ENCODE results near the gene PWWP2A.
"Not testable (repeated sequence)": the region's sequence is repeated elsewhere in the genome, so short reads cannot be mapped to it uniquely, and the experiment has no call there.

Gene PWWP2A, protein sequence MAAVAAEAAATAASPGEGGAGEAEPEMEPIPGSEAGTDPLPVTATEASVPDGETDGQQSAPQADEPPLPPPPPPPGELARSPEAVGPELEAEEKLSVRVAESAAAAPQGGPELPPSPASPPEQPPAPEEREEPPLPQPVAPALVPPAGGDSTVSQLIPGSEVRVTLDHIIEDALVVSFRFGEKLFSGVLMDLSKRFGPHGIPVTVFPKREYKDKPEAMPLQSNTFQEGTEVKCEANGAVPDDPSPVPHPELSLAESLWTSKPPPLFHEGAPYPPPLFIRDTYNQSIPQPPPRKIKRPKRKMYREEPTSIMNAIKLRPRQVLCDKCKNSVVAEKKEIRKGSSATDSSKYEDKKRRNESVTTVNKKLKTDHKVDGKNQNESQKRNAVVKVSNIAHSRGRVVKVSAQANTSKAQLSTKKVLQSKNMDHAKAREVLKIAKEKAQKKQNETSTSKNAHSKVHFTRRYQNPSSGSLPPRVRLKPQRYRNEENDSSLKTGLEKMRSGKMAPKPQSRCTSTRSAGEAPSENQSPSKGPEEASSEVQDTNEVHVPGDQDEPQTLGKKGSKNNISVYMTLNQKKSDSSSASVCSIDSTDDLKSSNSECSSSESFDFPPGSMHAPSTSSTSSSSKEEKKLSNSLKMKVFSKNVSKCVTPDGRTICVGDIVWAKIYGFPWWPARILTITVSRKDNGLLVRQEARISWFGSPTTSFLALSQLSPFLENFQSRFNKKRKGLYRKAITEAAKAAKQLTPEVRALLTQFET

DNA sequence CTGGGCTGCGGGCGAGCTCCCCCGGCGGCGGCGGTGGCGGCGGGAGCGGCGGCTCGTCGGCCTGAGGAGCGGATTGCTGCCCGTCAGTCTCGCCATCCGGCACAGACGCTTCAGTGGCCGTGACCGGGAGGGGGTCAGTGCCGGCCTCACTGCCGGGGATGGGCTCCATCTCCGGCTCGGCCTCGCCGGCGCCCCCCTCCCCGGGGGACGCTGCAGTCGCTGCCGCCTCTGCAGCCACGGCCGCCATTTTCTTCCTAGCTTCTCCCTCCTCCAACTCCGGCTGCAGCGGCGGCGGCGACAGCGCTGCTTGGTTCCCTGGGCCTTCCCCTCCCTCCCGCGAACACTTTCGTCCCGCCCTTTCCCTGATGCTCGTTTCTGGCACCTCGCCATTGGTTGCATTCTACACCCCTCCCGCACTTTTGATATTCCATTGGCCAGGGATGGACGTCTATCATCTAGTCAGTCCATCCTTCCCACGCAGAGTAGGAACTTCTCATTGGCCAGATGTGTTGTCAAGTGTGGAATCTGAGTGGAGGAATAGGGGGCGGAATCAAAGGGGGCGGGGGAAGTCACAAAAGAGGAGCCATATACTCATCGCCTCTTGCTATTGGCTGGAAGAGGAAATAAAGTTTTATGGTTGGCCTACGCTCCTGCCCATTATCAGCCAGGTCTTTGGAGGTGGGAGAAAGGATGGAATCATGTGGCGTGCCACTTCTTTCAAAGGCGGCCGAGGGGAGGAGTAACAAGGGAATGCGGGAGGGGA is at the start of gene PWWP2A:
PWWP2A (minus strand) TSS at position 309 of the 763 bp plus-strand sequence; CDS start at position 247, 62 bp downstream.
- peak; percentile 100 for DNase-seq

DNA sequence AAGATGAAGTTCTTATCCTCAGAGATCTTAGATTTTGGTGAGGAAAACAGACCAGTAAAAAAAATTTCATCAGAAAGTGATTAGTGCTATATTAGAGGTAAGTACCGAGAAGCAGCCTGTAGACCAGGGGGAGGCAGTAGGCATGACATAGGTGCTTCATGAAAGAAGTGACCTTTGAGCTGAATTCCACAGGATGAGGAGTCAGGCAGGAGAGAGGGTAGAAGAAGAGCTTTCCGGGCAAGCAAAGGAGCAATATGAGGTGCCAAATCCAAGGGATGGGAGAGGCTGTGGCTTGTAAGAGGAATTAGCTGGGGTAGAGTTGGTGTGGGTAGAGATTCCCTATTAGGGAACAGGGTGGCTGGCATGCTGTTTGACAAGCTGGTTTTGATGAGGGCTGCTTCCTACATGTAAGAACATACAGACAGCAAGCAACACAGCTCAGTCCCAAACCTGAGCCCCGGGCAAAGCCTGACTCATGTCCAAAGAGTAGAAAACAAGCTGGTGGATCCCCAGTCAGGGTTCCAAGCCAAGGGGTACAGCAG is 48.4 kb upstream of the PWWP2A start:
- no peak for DNase-seq

DNA sequence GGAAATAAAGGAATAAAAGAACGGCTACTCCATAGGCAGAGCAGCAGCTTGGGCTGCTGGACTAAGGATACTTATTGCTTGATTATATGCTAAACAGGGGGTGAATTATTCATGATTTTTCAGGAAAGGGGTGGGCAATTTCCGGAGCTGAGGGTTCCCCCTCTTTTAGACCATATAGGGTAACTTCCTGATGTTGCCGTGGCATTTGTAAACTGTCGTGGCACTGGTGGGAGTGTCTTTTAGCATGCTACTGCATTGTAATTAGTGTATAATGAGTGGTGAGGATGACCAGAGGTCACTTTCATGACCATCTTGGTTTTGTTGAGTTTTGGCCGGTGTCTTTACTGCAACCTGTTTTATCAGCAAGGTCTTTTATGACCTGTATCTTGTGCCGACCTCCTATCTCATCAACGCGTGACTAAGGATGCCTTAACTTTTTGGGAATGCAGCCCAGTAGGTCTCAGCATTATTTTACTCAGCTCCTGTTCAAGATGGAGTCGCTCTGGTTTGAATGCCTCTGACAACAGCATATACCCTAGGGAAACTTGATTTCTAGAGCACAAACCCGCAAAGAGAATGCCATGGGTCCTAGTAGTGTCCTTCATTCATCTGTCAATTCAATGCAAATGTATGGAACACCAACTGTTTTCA is 47.8 kb upstream of the PWWP2A start:
- DNase-seq = no peak

DNA sequence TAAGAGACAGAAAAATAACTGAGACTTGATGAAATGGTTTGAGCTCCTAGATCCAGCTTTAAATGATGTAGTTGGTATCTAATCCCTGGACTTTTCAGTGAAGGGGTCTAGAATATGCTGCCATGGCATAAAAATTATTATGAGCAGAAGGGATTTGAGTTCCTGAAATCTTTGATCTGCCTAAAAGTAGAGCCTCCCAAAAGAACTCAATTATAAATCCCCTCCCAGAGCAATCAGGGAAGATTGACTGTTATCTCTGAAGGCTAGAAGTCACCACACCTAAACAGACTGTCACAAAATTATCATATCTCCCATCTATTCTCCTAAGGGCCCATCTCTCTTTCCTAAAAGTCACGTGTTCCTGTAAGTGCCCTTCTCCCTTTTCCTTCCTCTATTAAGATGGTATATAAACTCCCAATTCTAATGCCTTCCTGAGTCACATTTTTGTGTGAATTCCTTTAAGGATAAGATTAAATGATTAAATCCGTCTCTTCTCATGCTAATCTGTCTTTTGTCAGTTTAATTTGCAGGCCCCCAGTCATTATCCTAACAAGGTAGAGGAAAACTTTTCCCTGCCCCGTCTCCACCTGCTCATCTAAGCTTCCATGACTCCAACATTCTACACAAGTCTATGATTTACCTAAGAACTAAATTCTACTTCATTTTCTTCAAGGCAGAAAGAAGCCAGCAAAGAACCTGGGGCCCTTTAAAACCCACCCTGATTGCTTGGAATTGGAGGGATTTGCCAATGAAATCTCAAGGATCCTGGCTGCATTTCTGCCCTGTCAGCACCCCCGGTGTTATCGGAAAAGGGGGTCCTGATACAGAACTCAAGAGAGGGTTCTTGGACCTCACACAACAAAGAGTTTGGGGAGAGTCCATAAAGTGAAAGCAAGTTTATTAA is 47.1 kb upstream of the PWWP2A start:
- DNase-seq = peak; percentile 7

DNA sequence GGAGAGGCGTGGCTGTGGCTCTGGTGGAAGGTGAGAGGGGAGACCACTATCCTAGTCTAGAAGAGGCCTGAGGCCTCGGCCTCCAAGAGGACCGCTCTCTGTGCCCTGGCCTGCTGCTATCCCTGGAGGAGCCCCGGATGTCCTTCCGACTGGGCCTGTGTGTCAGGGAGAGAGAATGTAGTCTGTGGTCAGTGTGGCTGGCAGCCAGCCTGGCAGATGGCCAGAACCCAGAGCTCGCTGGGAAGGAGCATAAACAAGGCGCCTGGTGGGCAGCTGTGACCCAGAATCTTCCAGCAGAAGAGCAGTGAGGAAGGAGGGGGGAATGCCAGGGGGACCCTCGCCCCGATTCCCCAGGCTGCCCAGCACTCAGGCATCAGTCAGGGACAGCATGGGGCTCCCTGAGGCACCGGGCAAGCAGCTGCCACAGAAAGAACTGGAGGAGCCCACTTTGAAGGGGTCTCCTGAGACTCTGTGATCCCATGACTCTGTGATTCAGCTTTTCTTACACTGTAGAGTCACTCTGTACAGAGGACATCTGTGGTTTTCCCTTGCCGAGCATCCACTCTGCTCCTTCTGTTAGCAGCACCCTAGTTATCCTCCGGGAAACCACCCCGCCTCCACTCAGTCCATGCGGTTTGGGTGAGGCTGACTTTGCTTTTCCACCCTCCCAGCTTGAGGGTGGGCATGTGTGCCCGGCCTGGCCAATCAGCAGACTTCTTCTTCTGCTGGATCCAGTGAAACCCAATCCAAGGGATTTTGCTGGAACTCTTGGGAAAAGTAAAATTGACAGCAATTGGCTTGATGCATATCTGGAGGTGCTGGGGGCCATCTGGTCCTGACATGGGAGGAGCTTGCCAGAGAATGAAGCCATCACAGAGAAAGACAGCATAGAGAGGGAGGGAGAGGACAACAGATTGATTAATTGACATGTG is 46.2 kb upstream of the PWWP2A start:
- DNase-seq = peak; percentile 99

DNA sequence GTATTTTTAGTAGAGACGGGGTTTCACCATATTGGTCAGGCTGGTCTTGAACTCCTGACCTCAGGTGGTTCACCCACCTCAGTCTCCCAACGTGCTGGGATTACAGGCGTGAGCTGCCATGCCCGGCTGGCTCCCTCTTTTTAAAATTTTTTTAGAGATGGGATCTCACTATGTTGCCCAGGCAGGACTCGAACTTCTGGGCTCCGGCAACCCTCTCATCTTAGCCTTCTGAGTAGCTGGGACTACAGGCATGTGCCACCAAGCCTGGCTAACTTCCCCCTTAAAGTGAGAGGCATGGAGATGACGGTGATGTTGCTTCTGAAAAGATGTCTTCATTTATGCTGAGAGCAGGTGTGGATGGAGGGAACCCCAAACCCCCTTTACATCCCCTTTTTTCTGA is 43.7 kb upstream of the PWWP2A start:
- no peak for DNase-seq

DNA sequence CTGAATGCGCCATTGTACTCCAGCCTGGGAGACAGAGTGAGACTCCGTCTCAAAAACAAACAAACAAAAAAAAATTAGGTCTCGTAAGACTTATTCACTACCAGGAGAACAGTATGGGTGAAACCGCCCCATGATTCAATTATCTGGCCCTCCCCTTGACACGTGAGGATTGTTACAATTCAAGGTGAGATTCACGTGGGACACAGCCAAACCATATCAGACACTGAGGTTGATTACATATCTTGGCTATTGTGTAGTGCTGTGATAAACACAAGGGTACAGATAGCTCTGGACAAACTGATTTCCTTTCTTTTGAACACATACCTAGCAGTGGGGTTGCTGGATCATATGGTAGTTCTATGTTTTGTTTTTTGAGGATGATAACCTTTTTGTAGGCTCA is 42.4 kb upstream of the PWWP2A start:
- DNase-seq = no peak

DNA sequence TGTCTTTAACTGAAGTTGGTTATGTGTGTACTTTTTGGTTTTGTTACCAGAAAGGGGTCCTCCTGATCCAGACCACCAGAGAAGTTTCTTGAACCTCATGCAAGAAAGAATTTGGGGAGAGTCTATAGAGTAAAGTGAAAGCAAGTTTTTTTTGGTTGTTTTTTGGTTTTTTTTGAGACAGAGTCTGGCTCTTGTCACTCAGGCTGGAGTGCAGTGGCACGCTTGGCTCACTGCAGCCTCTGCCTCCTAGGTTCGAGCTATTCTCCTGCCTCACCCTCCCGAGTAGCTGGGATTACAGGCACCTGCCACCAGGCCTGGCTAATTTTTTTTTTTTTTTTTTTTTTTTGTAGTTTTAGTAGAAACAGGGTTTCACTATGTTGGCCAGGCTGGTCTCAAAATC is 41.6 kb upstream of the PWWP2A start:
- not testable (repeated sequence) for DNase-seq

DNA sequence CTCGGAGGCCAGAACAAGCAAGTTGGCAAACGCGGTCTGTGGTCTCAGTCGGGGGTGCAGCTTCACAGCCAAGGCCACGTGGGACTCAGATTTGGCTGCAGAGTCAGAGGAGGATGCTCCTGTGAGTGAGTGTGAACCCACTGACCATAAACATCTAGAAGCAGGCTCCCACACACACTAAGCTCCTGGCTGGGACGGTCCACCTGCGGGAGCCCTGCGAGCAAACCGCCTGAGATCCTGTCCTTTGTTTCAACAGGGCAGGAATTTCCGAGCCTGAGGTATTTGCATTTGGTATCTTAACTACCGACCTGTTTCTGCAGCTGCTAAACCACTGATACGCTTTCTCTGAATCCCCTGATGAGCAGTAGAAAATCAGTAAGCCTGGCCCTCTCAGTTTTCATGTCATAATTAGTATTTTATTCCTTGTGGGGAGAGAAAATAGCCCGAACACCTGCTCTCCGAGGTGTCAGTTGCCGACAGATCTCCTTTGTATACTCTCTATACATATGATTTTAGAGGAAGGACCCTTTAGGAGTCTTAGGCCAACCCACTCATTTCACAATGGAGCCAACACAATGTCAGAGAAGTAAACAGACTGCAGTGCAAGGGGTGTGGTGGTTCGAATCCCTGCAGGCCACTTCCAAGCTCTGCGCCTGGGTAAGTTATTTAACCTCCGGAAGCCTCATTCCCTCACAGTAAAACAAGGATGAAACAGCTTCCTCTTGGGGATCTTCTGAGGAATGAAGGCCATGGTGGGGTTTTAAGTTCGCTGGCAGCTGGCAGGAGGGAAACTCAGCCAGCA is 40.9 kb upstream of the PWWP2A start:
- no peak for DNase-seq

DNA sequence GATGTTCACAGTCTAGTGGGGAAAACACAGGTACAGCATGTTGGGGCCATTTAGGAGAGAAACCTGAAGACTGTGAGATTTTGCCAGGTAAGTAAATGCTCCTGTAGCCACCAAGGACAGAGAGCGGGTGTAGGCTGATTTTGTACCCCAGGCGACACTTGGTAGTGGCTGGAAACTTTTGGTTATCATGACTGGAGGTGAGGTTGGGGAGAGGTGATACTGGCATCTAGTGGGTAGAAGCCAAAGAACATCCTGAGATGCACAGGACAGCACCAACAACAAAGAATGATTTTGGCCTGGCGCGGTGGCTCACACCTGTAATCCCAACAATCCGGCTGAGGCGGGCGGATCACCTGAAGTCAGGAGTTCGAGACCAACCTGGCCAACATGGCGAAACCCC is 38.8 kb upstream of the PWWP2A start:
- DNase-seq = no peak

DNA sequence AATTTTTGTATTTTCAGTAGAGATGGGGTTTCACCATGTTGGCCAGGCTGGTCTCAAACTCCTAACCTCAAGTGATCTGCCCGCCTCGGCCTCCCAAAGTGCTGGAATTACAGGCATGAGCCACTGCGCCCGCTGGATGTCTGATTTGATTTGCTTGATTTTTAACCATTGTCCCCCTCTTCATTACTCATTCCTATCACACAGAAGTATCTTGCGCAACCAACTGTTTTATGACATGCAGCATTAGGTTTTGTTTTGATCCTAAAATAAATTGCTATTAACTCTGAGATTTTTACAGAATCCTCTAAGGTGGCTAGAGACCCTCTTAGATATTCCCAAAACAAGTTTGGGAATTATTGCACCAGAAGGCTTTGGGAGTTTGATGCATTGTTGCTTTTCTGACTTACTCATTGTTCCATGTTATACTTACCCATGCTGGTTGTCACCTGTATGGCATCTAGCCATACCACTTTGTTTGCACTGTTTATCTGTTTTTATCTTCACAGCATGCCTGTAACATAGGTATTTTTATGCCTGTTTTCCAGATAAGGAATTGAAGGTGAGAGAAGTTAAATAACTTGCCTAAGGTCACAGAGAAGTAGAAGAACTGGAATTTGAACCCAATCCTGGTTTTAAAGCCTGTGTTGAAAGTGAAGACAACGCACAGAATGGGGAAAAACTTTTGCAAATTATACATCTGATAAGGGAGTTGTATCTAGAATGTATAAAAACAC is 35.9 kb upstream of the PWWP2A start:
- DNase-seq = peak; percentile 19

DNA sequence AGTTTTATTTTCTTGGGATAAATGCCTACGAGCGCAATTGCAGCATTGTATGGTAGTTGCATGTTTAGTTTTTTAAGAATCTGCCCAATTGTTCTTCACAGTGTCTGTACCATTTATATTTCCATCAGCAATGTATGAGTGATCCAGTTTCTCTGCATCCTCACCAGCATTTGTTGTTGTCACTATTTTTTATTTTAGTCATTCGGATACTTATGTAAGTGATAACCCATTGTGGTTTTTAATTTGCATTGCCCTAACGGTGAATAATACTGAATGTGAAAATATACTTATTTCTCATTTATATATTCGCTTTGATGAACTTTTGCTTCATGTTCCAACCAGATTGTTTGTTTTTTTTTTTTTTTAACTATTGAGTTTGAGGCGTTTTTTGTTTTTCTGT is 33.7 kb upstream of the PWWP2A start:
- DNase-seq = no peak

DNA sequence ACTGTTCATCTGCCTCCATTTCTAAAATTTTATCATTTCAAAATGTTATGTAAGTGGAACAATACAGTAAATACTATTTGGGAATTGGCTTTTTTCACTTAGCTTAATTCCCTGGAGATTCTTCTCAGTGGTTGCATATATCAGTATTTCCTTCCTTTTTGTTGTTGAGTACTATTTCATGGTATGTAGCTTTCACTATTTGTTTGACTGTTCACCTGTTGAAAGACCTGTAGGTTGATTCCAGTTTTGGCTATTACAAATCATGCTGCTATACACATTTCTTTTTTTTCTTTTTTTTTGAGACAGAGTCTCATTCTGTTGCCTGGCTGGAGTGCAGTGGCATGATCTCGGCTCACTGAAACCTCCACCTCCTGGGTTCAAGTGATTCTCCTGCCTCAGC is 33.0 kb upstream of the PWWP2A start:
- no peak for DNase-seq

DNA sequence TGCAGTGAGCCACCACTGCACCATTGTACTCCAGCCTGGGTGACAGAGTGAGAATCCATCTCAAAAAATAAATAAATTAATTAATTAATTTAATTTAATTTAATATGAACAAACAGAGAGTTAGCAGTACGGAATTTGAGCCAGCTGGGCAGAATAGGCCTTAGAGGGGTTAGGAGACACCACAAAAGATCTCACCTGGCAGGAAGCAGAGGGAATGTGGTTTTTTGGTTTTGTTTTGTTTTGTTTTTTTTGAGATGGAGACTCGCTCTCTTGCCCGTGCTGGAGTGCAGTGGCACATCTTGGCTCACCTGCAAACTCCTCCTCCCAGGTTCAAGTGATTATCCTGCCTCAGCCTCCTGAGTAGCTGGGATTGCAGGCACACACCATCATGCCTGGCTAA is 31.8 kb upstream of the PWWP2A start:
- no peak for DNase-seq

DNA sequence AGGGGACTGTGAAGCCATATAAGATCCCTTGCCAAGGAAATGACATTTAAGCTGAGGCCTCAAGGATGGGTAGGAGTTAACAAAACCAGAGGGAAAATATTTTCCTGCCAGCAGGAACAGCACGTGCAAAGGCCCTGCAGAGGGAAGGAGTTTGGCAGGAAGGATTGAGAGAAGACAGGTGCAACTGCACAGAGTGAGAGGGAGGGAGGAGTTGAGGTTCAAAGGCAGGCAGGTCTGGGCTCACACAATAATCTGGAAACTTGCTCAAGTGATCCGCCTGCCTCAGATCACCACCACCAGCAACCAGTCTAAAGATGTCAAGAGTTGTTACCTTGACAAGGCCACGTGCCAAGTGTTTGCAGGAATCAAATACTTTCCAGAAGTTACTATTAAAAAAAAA is 31.1 kb upstream of the PWWP2A start:
- DNase-seq = no peak

DNA sequence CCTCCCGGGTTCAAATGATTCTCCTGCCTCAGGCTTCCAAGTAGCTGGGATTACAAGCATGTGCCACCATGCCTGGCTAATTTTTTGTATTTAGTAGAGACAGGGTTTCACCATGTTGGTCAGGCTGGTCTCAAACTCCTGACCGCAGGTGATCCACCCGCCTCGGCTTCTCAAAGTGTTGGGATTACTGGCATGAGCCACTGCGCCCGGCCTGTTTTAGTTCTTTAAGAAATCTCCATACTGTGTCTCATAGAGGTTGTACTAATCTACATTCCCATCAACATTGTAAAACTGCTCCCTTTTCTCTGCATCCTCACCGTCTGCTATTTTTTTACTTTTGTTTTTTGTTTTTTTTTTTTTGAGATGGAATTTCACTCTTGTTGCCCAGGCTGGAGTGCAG is 25.2 kb upstream of the PWWP2A start:
- DNase-seq = not testable (repeated sequence)

DNA sequence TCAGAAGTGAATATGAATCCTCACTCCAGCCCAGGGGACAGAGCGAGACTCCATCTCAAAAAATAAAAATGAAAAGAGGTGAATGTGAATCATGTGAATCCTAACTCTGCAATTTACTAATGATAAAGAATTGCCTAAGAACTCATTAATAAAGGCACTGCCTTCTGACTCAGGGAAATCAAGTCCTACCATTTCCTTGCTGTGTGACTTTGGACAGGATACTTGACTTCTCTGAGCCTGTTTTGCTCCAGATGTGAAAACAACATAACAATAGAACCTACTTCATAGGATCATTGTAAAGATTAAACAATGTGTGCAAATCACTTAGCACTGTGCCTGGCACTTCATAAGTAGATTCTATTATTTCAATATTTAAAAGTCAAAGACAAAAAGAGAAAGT is 15.1 kb upstream of the PWWP2A start:
- no peak for DNase-seq

DNA sequence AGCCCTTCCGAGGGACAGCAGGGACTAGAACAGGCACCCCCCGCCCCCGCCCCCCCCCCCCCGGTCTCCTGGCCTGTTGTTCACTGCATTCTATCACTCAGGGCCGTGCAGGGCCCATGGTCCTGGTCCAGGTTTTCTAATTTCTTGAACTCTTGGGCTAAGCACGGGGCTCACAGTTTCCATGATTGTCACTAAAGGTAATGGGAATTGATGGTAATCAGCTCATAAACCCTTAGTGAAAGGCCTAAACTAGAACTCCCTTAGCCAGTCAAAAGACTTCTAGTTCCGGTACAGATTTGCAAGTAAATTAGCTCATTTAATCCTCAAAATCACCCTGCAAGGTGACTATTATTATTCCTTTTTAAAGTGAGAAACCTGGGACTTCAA is 14.7 kb upstream of the PWWP2A start:
- DNase-seq = no peak

All from HCEC 1CT (cell line).